Transverse colon (tissue), 4 donors: ENCODE measurements around the gene RELB. TPM values are rescaled to one million over a fixed set of nuclear protein-coding genes. Genes with fewer than 3 reads are reported as not detected.

Source experiments
- DNase-seq: peaks from one replicate; pipeline ENCODE4 v3.0.0-alpha.2; 2019
- H3K27ac ChIP-seq, 4 donors: fragments of 200-600 bp; sonication (generic); 2 replicates each; pipeline ENCODE4 v1.5.1; 2016 to 2018; ENCODE audit warnings: inconsistent platforms in 4 of 4
- H3K27me3 ChIP-seq: fragments of 200-600 bp; sonication (generic); 2 replicates; pipeline ENCODE4 v1.5.1; 2017; ENCODE audit warnings: inconsistent platforms
- H3K36me3 ChIP-seq, 4 donors: fragments of 200-600 bp; sonication (generic); 2 replicates each; pipeline ENCODE4 v1.5.1; 2017 to 2019; ENCODE audit warnings: inconsistent platforms in 4 of 4
- H3K4me1 ChIP-seq, 4 donors: fragments of 200-600 bp; sonication (generic); 2 replicates each; pipeline ENCODE4 v1.5.1; 2017 to 2020; ENCODE audit warnings: inconsistent platforms in 4 of 4
- H3K4me3 ChIP-seq, 4 donors: fragments of 200-600 bp; sonication (generic); 1 replicate in 1 of 4; 2 replicates in 3 of 4; pipeline versions ENCODE4 v1.5.1 to v1.6.1; 2017 to 2019; ENCODE audit warnings: inconsistent platforms in 4 of 4
- H3K9me3 ChIP-seq, 2 donors: fragments of 200-600 bp; sonication (generic); 2 replicates each; pipeline ENCODE4 v1.5.1; 2017 to 2019; ENCODE audit warnings: inconsistent platforms in 2 of 2
- CTCF ChIP-seq, 5 experiments: fragments of 200-600 bp in 3 of 5; fragments of 450-650 bp in 2 of 5; sonication (generic) in 3 of 5; IDR thresholded peaks; 1 replicate in 2 of 5; 2 replicates in 3 of 5; pipeline ENCODE4 v1.5.1; 2016 to 2017; ENCODE audit warnings: antibody characterized with exemption in 5 of 5, inconsistent platforms in 3 of 5, mild to moderate bottlenecking in 2 of 5, moderate library complexity in 1 of 5
- EP300 ChIP-seq: sonication (generic); formaldehyde crosslinking; IDR thresholded peaks from one replicate; pipeline ENCODE4 v1.6.1; 2017; ENCODE audit warnings: antibody characterized with exemption, low read depth
- POLR2A ChIP-seq: fragments of 450-650 bp; IDR thresholded peaks from one replicate; pipeline ENCODE4 v1.6.1; 2016; ENCODE audit warnings: antibody characterized with exemption, mild to moderate bottlenecking, moderate library complexity
- POLR2AphosphoS5 ChIP-seq, 3 donors: sonication (generic); formaldehyde crosslinking; IDR thresholded peaks; one replicate each; pipeline ENCODE4 v1.6.1; 2016; ENCODE audit warnings: antibody characterized with exemption in 3 of 3
- WGBS, 2 donors: methylation state at CpG; one replicate each; pipeline ENCODE4 v1.1.5; 2018; ENCODE audit warnings: low coverage in 1 of 2; 5-methylcytosine and 5-hydroxymethylcytosine counted together
- in situ Hi-C, 4 donors: fragments of 200-750 bp; cut with MboI; loops; one replicate each; pipeline versions ENCODE4 v1.15.0 to v1.15.1; 2017; ENCODE audit warnings: low sequenced_read_pairs in 3 of 4, low pct_ligation_motif_present in 1 of 4, low pct_unique_long_range_greater_than_20kb in 1 of 4
- intact Hi-C: fragments of 100-400 bp; cut with DNase I; formaldehyde crosslinking; loops from one replicate; pipeline ENCODE4 v1.15.1; 2023; ENCODE audit warnings: low total_unique reads
- total RNA-seq, 4 donors: library from RNA; depleted of rRNA; stranded (reverse); fragments of >200 nt; gene quantifications; one replicate each; pipeline ENCODE4 v1.1.0, GENCODE V29; 2016

The RELB gene
- total RNA-seq, 4 donors from 2014 or later: 11.9 to 58.4 (median 34.8) TPM

DNA sequence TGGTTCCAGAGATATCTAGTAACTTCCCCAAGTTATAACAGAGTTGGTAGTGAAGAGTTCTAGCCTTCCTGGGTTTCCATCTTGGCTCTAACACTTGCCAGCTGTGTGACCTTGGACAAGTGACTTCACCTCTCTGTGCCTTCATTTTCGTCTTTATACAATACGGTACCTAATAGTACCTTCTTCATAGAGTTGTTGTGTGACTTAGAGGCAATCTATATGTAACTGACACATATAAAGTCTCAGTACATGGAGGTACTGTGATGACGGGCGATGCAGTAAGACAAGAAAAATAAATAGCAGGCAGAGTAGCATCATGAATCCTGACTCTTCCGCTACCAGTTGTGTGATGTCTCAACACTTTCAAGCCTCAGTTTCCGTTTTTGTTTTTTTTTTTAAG lies 29.6 kb downstream of the RELB start:
- H3K9me3 ChIP-seq: no peaks in the 10 kb centered on the region
- intact Hi-C loops: no loop called here
- in situ Hi-C loops: no loop called here
- 93 to 96% methylated on average over 4 to 6 of the region's 6 CpGs for WGBS, 2 donors
- no peaks in the 10 kb centered on the region for H3K4me1 ChIP-seq
- peaks cover 0 to 52% (median 2%) of the 10 kb centered on the region in 4 donors for H3K36me3 ChIP-seq
- DNase-seq: no peak
- TF ChIP-seq POLR2A (no peak), CTCF (IDR thresholded peaks at IDR 0.05) (no peak), EP300 (no peak), POLR2AphosphoS5 (IDR thresholded peaks at IDR 0.05) (no peak)
- no peak overlapping the region for H3K27ac ChIP-seq
- H3K27me3 ChIP-seq: no peaks in the 10 kb centered on the region
- no peak overlapping the region for H3K4me3 ChIP-seq

GRCh38 chr19:45032421-45032820 lies 31.2 kb downstream of the RELB start:
- intact Hi-C loops: no loop called here
- DNase-seq: no peak
- no peak for TF ChIP-seq EP300
- TF ChIP-seq POLR2A: no peak
- no peak for TF ChIP-seq POLR2AphosphoS5 (IDR thresholded peaks at IDR 0.05)
- TF ChIP-seq CTCF (IDR thresholded peaks at IDR 0.05): no peak
- Histone ChIP-seq H3K27me3 (no peaks in the 10 kb centered on the region), H3K9me3 (no peaks in the 10 kb centered on the region), H3K4me1 (no peaks in the 10 kb centered on the region), H3K4me3 (no peak overlapping the region), H3K36me3 (peaks cover 0 to 42% (median 2%) of the 10 kb centered on the region in 4 donors), H3K27ac (no peak overlapping the region)
- WGBS, 2 donors: 96% methylated on average over 10 of the region's 18 CpGs; no CpG with 5 or more reads in 1 of the 2 donors
- in situ Hi-C loops: no loop called here

- in situ Hi-C loops (no loop called here), intact Hi-C loops (no loop called here)
- Histone ChIP-seq H3K9me3 (no peaks in the 10 kb centered on the region), H3K36me3 (peaks cover 0 to 12% (median 5%) of the 10 kb centered on the region in 4 donors), H3K27me3 (no peaks in the 10 kb centered on the region), H3K4me1 (peaks cover 13 to 22% (median 20%) of the 10 kb centered on the region in 4 donors), H3K4me3 (no peak overlapping the region), H3K27ac (no peak overlapping the region)
- WGBS, 2 donors: 93 to 96% methylated on average over 2 to 6 of the region's 6 CpGs
- DNase-seq: no peak
- no peak for TF ChIP-seq CTCF (IDR thresholded peaks at IDR 0.05)
- no peak for TF ChIP-seq EP300
- no peak for TF ChIP-seq POLR2AphosphoS5 (IDR thresholded peaks at IDR 0.05)
These were observed 34.5 kb downstream of the RELB start for GRCh38 chr19:45035755-45036154.

DNA sequence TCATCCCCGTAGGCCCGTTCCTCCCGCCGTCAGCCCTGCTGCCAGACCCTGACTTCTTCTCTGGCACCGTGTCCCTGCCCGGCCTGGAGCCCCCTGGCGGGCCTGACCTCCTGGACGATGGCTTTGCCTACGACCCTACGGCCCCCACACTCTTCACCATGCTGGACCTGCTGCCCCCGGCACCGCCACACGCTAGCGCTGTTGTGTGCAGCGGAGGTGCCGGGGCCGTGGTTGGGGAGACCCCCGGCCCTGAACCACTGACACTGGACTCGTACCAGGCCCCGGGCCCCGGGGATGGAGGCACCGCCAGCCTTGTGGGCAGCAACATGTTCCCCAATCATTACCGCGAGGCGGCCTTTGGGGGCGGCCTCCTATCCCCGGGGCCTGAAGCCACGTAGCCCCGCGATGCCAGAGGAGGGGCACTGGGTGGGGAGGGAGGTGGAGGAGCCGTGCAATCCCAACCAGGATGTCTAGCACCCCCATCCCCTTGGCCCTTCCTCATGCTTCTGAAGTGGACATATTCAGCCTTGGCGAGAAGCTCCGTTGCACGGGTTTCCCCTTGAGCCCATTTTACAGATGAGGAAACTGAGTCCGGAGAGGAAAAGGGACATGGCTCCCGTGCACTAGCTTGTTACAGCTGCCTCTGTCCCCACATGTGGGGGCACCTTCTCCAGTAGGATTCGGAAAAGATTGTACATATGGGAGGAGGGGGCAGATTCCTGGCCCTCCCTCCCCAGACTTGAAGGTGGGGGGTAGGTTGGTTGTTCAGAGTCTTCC lies 36.3 kb downstream of the RELB start:
- intact Hi-C loops (no loop called here), in situ Hi-C loops (no loop called here)
- no peak for TF ChIP-seq EP300
- TF ChIP-seq POLR2A: no peak
- TF ChIP-seq POLR2AphosphoS5 (IDR thresholded peaks at IDR 0.05): no peak
- no peak for TF ChIP-seq CTCF (IDR thresholded peaks at IDR 0.05)
- 89 to 97% methylated on average over 9 to 23 of the region's 37 CpGs for WGBS, 2 donors
- H3K4me3 ChIP-seq: peak overlapping the region in 1 of 4 donors; percentile 100
- no peaks in the 10 kb centered on the region for H3K9me3 ChIP-seq
- no peak for DNase-seq
- H3K36me3 ChIP-seq: peaks cover 0 to 18% (median 8%) of the 10 kb centered on the region in 4 donors
- peaks cover 18 to 34% (median 21%) of the 10 kb centered on the region in 4 donors for H3K4me1 ChIP-seq
- H3K27me3 ChIP-seq: no peaks in the 10 kb centered on the region
- H3K27ac ChIP-seq: peak overlapping the region in 1 of 4 donors; percentile 100
